SK-N-SH treated with all-trans-retinoic acid at 6 μM for 48 hours (cell line): ENCODE measurements around the gene UBE2U.

Experiments
- ARNTL ChIP-seq: fragments of 450-650 bp; formaldehyde crosslinking; IDR thresholded peaks from 2 replicates; pipeline ENCODE4 v1.5.0; 2020; ENCODE audit warnings: low read depth, mild to moderate bottlenecking, moderate library complexity, borderline replicate concordance
- CSDC2 ChIP-seq: fragments of 250-450 bp; sonication (Bioruptor Pico); IDR thresholded peaks from 2 replicates; pipeline ENCODE4 v1.5.0; 2020; ENCODE audit warnings: mild to moderate bottlenecking, moderate library complexity
- ESRRG ChIP-seq: fragments of 250-450 bp; sonication (Bioruptor Pico); IDR thresholded peaks from 2 replicates; pipeline ENCODE4 v1.6.1; 2021; ENCODE audit warnings: mild to moderate bottlenecking
- ISL1 ChIP-seq: fragments of 250-450 bp; sonication (Bioruptor Pico); IDR thresholded peaks from 2 replicates; pipeline ENCODE4 v2.1.2; 2022; ENCODE audit warnings: mild to moderate bottlenecking, moderate library complexity
- TOX ChIP-seq: fragments of 250-450 bp; sonication (Bioruptor Pico); IDR thresholded peaks from 2 replicates; pipeline ENCODE4 v1.8.0; 2021; ENCODE audit warnings: mild to moderate bottlenecking, moderate library complexity, borderline replicate concordance
- ZFP3 ChIP-seq: fragments of 250-450 bp; sonication (Bioruptor Pico); IDR thresholded peaks from 2 replicates; pipeline ENCODE4 v1.5.0; 2020; ENCODE audit warnings: mild to moderate bottlenecking, moderate library complexity
- ZFP30 ChIP-seq: fragments of 450-650 bp; formaldehyde crosslinking; IDR thresholded peaks from 2 replicates; pipeline ENCODE4 v1.5.0; 2022; ENCODE audit warnings: mild to moderate bottlenecking, moderate library complexity
- TF ChIP-seq, protein P1 (sequence below): fragments of 250-450 bp; sonication (Bioruptor Pico); IDR thresholded peaks from 2 replicates; pipeline ENCODE4 v1.8.0; 2020; ENCODE audit warnings: mild to moderate bottlenecking, moderate library complexity, borderline replicate concordance
- TF ChIP-seq, protein P2 (sequence below): fragments of 250-450 bp; sonication (Bioruptor Pico); IDR thresholded peaks from 2 replicates; pipeline ENCODE4 v1.5.1; 2021; ENCODE audit warnings: mild to moderate bottlenecking, moderate library complexity
- TF ChIP-seq, protein P3 (sequence below): fragments of 250-450 bp; sonication (Bioruptor Pico); IDR thresholded peaks from 2 replicates; pipeline ENCODE4 v1.5.0; 2020; ENCODE audit warnings: mild to moderate bottlenecking, moderate library complexity

DNA sequence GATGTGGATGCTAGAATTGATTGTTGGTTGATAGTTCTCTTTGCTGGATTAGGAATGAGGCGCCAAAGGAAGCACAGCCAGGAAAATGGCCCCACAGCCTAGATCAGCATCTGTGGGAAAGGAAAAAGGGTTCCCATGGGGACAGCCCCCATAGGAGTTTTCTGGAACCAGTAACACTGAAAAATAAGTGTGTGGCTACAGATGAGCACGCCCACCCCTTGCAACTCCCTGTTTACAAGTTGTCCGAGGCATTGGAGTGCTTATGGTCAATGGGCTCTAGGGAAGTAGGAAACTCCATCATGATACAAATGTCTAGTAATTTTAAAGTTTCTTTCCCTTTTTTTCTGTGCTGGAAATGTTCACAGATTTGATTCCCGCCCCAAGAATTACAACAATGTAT, 23.8 kb upstream of the UBE2U start:
- TF ChIP-seq ZFP3 (CRISPR knock-in tag) (no peak), TOX (no peak), ZFP30 (CRISPR knock-in tag) (no peak), ARNTL (CRISPR knock-in tag) (no peak), ESRRG (CRISPR knock-in tag) (no peak), ISL1 (CRISPR knock-in tag) (no peak), CSDC2 (CRISPR knock-in tag) (no peak)
- TF ChIP-seq, protein P1, sequence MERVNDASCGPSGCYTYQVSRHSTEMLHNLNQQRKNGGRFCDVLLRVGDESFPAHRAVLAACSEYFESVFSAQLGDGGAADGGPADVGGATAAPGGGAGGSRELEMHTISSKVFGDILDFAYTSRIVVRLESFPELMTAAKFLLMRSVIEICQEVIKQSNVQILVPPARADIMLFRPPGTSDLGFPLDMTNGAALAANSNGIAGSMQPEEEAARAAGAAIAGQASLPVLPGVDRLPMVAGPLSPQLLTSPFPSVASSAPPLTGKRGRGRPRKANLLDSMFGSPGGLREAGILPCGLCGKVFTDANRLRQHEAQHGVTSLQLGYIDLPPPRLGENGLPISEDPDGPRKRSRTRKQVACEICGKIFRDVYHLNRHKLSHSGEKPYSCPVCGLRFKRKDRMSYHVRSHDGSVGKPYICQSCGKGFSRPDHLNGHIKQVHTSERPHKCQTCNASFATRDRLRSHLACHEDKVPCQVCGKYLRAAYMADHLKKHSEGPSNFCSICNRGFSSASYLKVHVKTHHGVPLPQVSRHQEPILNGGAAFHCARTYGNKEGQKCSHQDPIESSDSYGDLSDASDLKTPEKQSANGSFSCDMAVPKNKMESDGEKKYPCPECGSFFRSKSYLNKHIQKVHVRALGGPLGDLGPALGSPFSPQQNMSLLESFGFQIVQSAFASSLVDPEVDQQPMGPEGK (CRISPR knock-in tag) = no peak
- TF ChIP-seq, protein P2, sequence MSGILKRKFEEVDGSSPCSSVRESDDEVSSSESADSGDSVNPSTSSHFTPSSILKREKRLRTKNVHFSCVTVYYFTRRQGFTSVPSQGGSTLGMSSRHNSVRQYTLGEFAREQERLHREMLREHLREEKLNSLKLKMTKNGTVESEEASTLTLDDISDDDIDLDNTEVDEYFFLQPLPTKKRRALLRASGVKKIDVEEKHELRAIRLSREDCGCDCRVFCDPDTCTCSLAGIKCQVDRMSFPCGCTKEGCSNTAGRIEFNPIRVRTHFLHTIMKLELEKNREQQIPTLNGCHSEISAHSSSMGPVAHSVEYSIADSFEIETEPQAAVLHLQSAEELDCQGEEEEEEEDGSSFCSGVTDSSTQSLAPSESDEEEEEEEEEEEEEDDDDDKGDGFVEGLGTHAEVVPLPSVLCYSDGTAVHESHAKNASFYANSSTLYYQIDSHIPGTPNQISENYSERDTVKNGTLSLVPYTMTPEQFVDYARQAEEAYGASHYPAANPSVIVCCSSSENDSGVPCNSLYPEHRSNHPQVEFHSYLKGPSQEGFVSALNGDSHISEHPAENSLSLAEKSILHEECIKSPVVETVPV (CRISPR knock-in tag) = no peak
- TF ChIP-seq, protein P3, sequence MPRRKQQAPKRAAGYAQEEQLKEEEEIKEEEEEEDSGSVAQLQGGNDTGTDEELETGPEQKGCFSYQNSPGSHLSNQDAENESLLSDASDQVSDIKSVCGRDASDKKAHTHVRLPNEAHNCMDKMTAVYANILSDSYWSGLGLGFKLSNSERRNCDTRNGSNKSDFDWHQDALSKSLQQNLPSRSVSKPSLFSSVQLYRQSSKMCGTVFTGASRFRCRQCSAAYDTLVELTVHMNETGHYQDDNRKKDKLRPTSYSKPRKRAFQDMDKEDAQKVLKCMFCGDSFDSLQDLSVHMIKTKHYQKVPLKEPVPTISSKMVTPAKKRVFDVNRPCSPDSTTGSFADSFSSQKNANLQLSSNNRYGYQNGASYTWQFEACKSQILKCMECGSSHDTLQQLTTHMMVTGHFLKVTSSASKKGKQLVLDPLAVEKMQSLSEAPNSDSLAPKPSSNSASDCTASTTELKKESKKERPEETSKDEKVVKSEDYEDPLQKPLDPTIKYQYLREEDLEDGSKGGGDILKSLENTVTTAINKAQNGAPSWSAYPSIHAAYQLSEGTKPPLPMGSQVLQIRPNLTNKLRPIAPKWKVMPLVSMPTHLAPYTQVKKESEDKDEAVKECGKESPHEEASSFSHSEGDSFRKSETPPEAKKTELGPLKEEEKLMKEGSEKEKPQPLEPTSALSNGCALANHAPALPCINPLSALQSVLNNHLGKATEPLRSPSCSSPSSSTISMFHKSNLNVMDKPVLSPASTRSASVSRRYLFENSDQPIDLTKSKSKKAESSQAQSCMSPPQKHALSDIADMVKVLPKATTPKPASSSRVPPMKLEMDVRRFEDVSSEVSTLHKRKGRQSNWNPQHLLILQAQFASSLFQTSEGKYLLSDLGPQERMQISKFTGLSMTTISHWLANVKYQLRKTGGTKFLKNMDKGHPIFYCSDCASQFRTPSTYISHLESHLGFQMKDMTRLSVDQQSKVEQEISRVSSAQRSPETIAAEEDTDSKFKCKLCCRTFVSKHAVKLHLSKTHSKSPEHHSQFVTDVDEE (CRISPR knock-in tag) = no peak
